NK-92 treated with Interleukin-12 subunit alpha and Interleukin-12 subunit beta, amount 100 ng/mL, for 24 hours (cell line): ENCODE data around the gene HTATIP2.
"Not testable (repeated sequence)": the region's sequence is repeated elsewhere in the genome, so short reads cannot be mapped to it uniquely, and the experiment has no call there.

Experiments used
- DNase-seq: peaks from one replicate; lab custom pipeline; 2025; lab: John Stamatoyannopoulos, UW

Gene HTATIP2

DNA sequence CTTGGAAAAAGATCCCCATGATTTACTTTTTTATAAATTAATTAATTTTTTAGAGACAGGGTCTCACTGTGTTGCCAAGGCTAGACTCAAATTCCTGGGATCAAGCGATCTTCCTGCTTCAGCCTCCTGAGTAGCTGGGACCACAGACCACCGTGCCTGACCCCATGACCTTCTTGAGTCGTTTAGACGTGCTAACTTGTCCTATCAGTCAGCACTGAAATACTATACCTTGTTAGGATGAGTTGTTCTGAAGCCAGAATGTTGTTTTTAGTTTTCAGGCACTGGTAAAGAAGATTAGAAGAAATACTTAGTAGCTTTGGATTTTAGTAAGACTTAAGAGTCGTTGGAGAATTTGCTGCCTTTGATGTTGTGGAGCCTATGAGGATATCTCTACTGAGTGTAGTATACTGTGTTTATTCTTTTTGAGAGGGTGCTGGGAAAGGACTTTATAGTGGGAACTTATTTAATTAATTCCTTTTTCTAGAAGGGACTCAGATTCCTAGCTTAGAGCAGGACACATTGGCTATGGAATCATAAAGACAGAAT, 8.6 kb downstream of the HTATIP2 start:
- DNase-seq: no peak

DNA sequence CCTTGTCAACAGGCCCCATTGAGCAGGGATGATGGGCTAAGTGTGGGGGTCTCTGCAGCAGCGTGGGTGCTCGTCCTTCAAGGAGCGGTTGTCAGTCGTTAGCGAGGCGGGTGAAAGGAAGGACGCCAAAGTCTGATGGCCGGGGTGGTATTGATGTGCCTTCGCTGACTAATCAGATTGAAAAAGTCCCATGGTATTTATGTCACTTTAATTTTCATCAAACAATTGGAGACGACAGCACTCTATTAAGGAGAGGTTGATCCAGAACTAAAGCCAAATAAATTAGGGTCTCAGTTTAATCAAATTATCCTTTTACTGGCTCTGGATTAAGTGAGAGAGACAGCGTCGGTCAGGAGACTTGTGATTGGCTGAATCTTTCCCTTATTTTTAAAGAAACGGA, 9.6 kb downstream of the HTATIP2 start:
- no peak for DNase-seq

GRCh38 chr11:20373568-20374209, 10.2 kb downstream of the HTATIP2 start:
- no peak for DNase-seq

- no peak for DNase-seq
These were observed 11.3 kb downstream of the HTATIP2 start for GRCh38 chr11:20374741-20375300.

DNA sequence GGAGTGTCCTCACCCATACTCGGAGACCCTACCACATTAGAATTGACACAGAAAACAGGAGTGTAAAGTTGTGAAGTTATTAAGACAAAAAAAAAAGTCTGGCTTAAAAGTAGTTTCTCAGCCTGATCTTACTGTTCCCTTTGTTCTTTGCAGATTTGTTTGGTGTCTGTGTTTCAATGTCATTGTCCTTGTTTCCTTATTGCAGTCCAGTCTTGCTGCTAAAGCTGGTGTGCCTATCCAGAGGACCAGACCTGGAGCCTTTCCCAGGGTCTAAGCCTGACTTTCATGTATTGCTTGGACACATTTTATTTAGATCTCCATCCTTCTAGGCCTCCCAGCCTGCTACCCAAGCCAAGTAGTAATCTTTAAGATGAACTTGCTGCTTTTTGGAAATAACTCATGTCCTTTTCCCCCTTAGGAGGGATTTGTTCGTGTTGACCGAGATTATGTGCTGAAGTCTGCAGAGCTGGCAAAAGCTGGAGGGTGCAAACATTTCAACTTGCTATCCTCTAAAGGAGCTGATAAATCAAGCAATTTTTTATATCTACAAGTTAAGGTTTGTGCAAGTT, 12.7 kb downstream of the HTATIP2 start:
- DNase-seq: no peak

DNA sequence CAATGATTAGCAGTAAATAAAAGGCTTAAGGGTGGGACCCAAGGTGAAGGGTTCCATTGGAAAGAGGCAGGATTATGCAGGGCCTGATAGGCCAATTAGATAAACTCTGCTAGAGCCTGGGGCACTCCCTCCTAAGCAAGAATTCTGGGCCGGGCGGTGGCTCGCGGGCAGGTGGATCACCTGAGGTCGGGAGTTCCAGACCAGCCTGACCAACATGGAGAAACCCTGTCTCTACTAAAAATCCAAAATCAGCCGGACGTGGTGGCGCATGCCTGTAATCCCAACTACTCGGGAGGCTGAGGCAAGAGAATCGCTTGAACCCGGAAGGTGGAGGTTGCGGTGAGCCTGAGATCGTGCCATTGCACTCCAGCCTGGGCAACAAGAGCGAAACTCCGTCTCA, 22.5 kb downstream of the HTATIP2 start:
- DNase-seq: not testable (repeated sequence)

DNA sequence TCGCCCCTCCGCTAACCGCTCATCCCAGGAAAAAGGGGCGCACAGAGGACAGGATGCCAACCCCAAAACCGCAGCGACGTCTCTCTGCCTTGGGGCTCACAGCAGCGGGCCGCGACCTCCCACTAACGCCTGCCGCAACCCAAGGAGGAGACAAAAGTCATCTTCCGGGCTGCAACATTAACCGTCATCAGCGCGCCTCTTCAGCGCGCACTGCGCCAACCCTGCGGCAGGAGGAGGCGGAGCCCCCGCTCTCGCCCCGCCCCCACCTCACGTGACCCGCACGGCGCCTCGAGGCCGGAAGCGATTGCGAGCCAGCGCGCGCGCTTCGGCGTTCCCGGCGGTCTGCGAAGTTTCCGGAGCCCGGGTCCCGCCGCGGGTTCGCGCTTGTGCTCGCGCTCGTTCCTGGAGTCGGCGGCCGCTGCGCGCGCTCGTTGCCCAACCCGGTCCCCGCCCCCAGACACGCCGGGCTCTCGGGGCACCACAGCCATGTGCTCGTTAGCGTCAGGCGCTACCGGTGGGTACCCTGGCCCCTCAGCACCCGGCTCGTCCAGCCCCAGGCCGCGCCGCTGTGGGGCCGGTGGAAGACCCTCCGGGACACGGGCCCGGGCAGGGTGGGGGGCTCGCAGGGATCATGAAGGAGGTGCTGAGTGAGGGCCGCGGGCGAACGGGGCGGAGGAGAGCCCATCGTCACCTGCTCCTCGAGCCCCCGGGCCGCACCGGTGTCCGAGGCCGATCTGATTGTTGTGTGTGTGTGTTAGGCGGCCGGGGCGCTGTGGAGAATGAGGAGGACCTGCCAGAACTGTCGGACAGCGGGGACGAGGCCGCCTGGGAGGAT, 24.0 kb downstream of the HTATIP2 start, which contains the start of gene PRMT3:
TSS of gene PRMT3 (plus strand) at position 456 of the 835 bp plus-strand sequence. CDS start at position 487, 31 bp downstream.
- DNase-seq: peak; percentile 99

DNA sequence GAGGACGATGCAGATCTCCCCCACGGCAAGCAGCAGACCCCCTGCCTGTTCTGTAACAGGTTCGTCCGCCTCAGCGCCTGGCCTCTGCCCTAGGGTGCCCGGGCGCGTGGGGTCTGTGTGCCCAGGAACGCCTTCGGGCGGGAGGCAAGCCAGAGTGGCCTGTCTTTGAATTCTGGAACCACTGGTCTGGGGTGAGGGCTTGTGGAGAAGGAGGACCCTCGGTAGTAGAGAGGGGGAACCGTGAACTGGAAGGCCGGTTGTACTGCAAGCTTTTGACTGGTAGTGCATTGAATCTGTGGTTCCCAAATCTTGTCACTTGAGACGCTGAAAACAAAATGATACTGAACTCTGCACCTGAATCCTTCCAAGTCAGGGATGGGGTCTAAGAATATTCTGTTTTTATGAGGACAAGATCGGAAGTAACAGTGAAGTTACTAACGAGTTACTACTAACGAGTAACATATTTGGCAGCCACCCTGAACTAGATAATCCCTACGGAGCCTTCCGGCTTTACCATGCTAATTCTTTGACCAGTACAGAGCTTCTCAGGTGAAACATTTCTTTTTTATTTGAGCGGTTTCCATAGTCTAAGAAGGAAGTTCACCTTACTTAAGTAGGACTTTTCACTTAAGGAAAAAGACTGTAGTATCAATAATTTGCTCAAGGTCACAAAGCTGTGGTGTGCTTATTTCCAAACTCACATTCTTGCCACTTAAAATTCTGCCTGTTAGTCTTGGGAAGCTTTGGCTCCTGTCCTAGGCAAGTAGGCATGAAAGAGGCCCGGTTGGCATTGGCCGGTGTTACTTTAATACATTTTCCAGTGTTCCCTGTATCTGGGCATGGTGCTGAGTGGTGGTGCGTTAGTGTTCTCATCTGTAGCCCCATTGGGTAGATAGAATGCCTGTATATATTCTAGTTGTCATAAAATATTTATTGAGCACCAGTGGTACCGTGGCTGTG, 24.9 kb downstream of the HTATIP2 start:
- no peak for DNase-seq

DNA sequence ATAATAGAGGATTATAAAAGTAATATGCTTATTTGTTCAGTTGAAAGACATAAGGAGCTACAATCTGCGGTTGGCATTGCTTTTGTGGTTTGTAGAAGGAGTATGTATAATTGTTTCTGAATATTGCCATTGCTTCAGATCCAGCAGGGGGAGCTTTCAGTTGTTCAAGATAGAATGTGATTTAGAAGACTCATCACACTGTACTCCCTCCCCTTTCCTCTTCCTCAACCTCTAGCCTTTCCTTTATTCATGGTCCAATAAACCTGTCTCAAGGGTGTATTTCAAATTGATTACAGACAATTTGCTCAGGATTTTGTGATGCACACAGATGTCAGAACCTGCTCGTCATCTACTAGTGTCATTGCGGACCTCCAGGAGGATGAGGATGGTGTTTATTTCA, 33.8 kb downstream of the HTATIP2 start:
- DNase-seq: no peak

GRCh38 chr11:20399498-20399897, 36.0 kb downstream of the HTATIP2 start:
- no peak for DNase-seq

GRCh38 chr11:20403059-20403458, 39.5 kb downstream of the HTATIP2 start:
- DNase-seq: no peak

DNA sequence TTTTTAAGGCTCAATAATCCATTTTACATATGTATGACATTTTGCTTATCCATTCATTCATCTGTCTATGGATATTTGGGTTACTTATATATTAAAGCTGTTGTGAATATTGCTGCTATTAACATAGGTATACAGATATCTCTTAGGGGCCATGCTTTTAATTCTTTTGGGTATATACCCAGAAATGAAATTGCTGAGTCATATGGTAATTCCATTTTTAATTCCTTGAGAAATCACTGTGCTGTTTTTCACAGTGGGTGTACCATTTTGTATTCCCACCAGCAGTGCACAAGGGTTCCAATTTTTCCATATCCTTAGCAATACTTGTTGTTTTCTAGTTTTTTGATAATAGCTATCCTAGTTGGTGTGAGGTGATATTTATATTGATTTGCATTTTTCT, 43.0 kb downstream of the HTATIP2 start:
- no peak for DNase-seq

DNA sequence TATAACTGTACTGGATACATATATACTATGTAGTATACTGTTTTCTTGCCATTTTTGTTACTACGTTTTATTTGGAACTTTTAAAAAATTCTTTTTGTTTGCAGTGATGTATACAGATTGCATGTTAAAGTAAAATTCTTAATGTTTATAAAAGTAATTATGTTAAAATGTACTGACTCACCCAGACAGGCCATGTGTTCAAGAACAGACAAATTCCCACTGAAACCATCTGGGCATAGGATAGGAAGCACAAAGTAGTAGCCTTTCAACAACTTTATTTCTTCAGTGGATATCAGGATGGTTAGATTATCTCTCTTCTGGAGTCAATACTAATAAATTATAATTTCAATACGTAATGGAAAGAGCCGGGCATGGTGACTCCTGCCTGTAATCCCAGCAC, 43.8 kb downstream of the HTATIP2 start:
- DNase-seq: no peak

DNA sequence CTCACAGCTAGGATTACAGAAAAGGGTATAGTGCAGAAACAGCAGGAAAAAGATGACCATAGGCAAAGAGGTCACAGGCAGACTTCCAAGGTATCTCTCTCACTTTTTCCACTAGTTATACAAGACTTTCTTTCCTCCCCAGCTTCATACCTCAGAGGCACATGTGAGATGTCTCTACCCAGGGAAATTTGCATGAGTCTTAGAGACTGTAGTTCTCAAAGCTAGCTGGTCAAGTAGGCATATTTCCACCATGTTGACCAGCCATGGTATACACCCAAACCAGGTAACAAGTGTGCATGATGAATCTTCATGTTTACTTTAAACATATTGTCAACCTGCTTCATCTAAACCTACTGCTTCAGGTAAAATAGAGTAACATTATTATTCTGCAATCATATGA, 51.9 kb downstream of the HTATIP2 start:
- DNase-seq: no peak

- no peak for DNase-seq
These were observed 54.3 kb downstream of the HTATIP2 start for GRCh38 chr11:20417771-20418170.

DNA sequence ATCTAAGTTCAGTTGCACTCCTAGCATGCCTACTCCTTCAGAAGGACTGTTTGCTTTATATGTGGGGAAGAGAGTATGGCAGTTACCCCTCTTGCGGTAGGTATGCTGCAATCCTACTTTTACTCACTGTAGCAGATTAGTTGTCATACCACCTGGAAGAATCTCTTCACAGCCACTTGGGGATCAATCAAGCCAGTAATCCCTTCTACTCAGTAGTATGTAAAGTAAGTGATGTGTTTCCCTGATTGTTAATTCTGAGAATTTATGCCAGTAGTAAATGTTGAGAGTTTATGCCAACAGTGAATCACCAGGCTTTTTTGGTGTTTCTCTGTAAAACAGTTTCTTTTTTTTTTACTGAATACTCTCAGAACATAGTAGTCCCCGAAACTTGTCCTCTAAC, 58.4 kb downstream of the HTATIP2 start:
- no peak for DNase-seq

DNA sequence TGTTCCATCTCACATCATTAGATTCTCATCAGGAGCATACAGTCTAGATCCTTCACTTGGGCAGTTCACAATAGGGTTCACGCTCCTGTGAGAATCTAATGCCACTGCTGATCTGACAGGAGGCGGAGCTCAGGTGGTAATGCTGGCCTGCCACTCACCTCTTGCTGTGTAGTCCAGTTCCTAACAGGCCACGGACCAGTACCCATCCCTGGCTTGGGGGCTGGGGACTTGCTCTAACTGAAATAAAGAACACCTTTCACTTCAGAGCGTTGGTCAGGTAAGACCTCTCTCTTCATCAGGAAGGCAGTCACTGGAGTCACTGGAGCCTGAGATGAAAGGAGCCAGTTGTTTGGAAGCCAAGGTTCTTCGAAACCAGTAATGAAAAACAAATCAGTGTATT, 65.7 kb downstream of the HTATIP2 start:
- no peak for DNase-seq
